Measurements from ENCODE around the gene TOMM70. TPM values are rescaled to one million over a fixed set of nuclear protein-coding genes. Genes with fewer than 3 reads are reported as not detected.
A peak's percentile ranks its signal among the peaks of the same experiment; 100 is the strongest.

Gene TOMM70
- total RNA-seq, 4 donors from 2014 or later = 51.9 to 58.0 (median 53.5) TPM

DNA sequence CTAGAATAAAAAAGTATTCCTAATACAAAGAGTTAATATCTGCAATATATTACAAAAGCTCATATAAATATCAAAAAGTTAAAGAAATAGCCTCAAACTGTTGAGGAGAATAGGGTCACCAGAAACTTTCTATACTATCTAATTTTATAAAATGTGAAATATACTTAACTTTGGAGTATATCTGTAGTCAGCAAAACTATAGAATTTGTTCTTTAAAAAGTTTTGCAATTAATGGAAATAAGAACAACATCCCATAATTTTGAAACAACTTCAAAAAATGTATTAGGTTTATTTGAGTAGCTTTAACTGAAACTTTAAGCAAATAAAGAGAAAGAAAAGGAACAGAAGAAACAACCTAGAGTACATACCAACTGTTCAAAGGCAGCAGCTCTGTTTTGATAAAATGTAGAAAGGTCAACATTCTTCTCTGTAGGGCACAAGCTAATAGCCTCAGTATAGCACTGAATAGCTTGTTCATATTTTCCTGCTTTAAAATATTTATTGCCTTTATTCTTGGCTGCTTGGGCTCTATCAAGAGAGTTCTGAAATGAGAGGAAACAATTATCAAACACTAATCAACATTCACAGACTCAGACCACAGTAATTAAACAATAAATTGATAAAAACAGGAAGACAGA is 14.3 kb downstream of the TOMM70 start:
- H3K4me1 ChIP-seq = peaks cover 25 to 30% of the 10 kb centered on the region in 2 donors
- TF ChIP-seq POLR2A (IDR thresholded peaks at IDR 0.05) = no peak
- TF ChIP-seq, protein P1, sequence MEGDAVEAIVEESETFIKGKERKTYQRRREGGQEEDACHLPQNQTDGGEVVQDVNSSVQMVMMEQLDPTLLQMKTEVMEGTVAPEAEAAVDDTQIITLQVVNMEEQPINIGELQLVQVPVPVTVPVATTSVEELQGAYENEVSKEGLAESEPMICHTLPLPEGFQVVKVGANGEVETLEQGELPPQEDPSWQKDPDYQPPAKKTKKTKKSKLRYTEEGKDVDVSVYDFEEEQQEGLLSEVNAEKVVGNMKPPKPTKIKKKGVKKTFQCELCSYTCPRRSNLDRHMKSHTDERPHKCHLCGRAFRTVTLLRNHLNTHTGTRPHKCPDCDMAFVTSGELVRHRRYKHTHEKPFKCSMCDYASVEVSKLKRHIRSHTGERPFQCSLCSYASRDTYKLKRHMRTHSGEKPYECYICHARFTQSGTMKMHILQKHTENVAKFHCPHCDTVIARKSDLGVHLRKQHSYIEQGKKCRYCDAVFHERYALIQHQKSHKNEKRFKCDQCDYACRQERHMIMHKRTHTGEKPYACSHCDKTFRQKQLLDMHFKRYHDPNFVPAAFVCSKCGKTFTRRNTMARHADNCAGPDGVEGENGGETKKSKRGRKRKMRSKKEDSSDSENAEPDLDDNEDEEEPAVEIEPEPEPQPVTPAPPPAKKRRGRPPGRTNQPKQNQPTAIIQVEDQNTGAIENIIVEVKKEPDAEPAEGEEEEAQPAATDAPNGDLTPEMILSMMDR (IDR thresholded peaks at IDR 0.05) = no peak
- H3K9me3 ChIP-seq = no peaks in the 10 kb centered on the region
- DNase-seq = no peak
- intact Hi-C loops (cut with DNase I) = no loop called here
- peaks cover 7 to 12% of the 10 kb centered on the region in 2 donors for H3K36me3 ChIP-seq
- no peak overlapping the region for H3K4me3 ChIP-seq (replicated peaks in 1 of 3)
- H3K27me3 ChIP-seq = no peaks in the 10 kb centered on the region
- H3K27ac ChIP-seq = peak overlapping the region; percentile 50 to 92 (median 78)

DNA sequence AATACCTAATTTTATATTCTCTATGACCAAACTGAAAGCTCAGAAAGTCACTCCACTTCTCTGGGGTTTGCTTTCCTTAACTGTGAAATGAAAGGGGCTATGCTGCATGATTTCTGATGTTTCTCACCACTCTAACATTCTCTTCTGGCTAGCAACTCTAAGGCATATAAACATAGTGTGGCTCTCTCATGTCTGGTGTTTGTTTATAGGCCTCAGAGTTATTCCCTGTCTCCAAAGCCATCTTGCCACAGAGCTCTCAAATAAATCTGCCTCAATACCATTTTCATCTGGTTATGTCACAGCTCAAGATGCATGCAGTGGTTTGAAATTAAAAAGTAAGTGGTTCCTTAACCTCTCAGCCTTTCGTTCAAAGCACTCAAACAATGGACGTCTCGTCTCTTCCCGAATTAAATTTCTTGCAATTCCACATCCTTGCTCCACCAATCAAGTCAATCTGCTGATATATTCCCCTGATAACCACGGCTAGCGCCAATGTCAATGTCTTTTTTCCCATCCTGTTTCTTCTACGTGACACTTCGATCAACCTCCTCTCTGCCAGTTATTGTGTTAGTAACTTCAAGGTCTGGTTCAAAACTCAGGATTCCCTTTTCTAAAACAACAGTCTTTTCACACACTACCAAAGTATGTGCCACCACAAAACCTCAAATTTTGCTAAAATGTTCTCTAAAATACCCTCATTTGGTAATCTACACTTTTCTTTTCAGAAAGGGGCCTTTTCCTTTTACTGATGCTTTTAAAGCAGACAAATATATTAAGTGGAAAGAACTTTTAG is 16.0 kb downstream of the TOMM70 start:
- intact Hi-C loops (cut with DNase I) = no loop called here
- WGBS, 2 donors = 91 to 94% methylated on average over 8 of the region's 8 CpGs
- Histone ChIP-seq H3K9me3 (no peaks in the 10 kb centered on the region), H3K4me3 (replicated peaks in 1 of 3) (no peak overlapping the region), H3K27me3 (no peaks in the 10 kb centered on the region), H3K36me3 (peaks cover 7 to 21% of the 10 kb centered on the region in 2 donors), H3K27ac (peak overlapping the region in 2 of 3 donors; percentile 13 to 92), H3K4me1 (peaks cover 25 to 30% of the 10 kb centered on the region in 2 donors)
- TF ChIP-seq, protein P1 (IDR thresholded peaks at IDR 0.05) = no peak
- no peak for TF ChIP-seq POLR2A (IDR thresholded peaks at IDR 0.05)
- no peak for DNase-seq

DNA sequence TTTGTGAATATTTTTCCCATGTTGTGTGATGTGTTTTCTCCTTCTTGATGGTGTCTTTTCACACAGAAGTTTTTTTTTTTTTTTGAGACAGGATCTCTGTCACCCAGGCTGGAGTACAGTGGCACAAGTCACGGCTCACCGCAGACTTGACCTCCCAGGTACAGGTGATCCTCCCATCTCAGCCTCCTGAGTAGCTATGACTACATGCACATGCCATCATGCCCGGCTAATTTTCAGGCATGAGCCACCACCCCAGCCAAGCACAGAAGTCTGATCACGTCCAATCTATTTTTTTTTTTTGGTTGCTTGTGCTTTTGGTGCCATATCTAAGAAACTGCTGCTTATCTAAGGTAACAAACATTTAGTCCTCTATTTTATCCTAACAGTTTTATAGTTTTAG is 24.6 kb downstream of the TOMM70 start:
- Histone ChIP-seq H3K36me3 (peaks cover 8 to 36% of the 10 kb centered on the region in 2 donors), H3K4me3 (replicated peaks in 1 of 3) (no peak overlapping the region), H3K9me3 (no peaks in the 10 kb centered on the region), H3K27ac (no peak overlapping the region), H3K27me3 (no peaks in the 10 kb centered on the region), H3K4me1 (peaks cover 0 to 7% of the 10 kb centered on the region in 2 donors)
- intact Hi-C loops (cut with DNase I) = no loop called here
- TF ChIP-seq POLR2A (IDR thresholded peaks at IDR 0.05) = no peak
- TF ChIP-seq, protein P1 (IDR thresholded peaks at IDR 0.05) = no peak
- no peak for DNase-seq
- WGBS, 2 donors = 96 to 98% methylated on average over 4 of the region's 4 CpGs

GRCh38 chr3:100374521-100374920 is 26.4 kb downstream of the TOMM70 start:
- intact Hi-C loops (cut with DNase I) = no loop called here
- Histone ChIP-seq H3K36me3 (peaks cover 8 to 29% of the 10 kb centered on the region in 2 donors), H3K27ac (no peak overlapping the region), H3K4me3 (replicated peaks in 1 of 3) (no peak overlapping the region), H3K27me3 (no peaks in the 10 kb centered on the region), H3K9me3 (no peaks in the 10 kb centered on the region), H3K4me1 (peaks cover 0 to 7% of the 10 kb centered on the region in 2 donors)
- DNase-seq = no peak
- TF ChIP-seq, protein P1 (IDR thresholded peaks at IDR 0.05) = no peak
- TF ChIP-seq POLR2A (IDR thresholded peaks at IDR 0.05) = no peak

DNA sequence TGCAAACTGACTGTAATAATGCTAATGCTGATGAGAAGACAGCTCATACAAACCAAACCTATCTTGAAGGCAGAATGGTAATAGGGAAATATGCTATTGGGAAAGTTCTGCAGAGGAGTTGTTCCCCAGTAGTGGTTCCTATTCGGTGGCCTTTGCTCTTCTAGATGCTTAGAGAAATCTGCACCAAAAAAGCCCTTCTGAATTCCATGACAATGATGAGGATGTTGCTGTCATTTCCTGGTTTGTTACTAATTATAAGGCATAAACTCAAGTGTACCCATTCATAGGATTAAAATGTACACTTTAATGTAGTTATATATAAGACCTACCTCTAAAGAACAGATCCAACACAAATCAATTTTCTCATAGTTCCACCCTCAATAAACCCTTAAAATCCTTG is 30.1 kb downstream of the TOMM70 start:
- TF ChIP-seq POLR2A (IDR thresholded peaks at IDR 0.05) = no peak
- TF ChIP-seq, protein P1 (IDR thresholded peaks at IDR 0.05) = no peak
- Histone ChIP-seq H3K4me1 (peaks cover 0 to 7% of the 10 kb centered on the region in 2 donors), H3K4me3 (replicated peaks in 1 of 3) (no peak overlapping the region), H3K36me3 (peaks cover 8 to 17% of the 10 kb centered on the region in 2 donors), H3K9me3 (no peaks in the 10 kb centered on the region), H3K27me3 (no peaks in the 10 kb centered on the region), H3K27ac (no peak overlapping the region)
- 90 to 94% methylated on average over 1 of the region's 1 CpG for WGBS, 2 donors
- intact Hi-C loops (cut with DNase I) = no loop called here
- DNase-seq = no peak

All from thyroid gland (tissue), 4 donors.